Stimulated activated naive CD8-positive, alpha-beta T cell treated with anti-CD3 and anti-CD28 coated beads, Interleukin-15, Interleukin-2, amounts not matched to agents 100 ng/mL and 50 ng/mL, for 24 hours (primary cell): ENCODE measurements around the gene HSD17B13.
"Not testable (repeated sequence)": the region's sequence is repeated elsewhere in the genome, so short reads cannot be mapped to it uniquely, and the experiment has no call there.

Source experiments
- H3K27ac Mint-ChIP-seq: one replicate; pipeline ENCODE4 v1.8.0; 2021; ENCODE audit warnings: mild to moderate bottlenecking, mixed read lengths
- H3K27me3 Mint-ChIP-seq: one replicate; pipeline ENCODE4 v1.8.0; 2021; ENCODE audit warnings: mixed read lengths
- H3K36me3 Mint-ChIP-seq: one replicate; pipeline ENCODE4 v1.8.0; 2021; ENCODE audit warnings: low read depth, mixed read lengths
- H3K4me1 Mint-ChIP-seq: one replicate; pipeline ENCODE4 v1.8.0; 2021; ENCODE audit warnings: low read depth, mixed read lengths
- H3K4me3 Mint-ChIP-seq: one replicate; pipeline ENCODE4 v1.8.0; 2021; ENCODE audit warnings: mild to moderate bottlenecking, mixed read lengths
- H3K9me3 Mint-ChIP-seq: one replicate; pipeline ENCODE4 v1.8.0; 2021; ENCODE audit warnings: mixed read lengths

The HSD17B13 gene

DNA sequence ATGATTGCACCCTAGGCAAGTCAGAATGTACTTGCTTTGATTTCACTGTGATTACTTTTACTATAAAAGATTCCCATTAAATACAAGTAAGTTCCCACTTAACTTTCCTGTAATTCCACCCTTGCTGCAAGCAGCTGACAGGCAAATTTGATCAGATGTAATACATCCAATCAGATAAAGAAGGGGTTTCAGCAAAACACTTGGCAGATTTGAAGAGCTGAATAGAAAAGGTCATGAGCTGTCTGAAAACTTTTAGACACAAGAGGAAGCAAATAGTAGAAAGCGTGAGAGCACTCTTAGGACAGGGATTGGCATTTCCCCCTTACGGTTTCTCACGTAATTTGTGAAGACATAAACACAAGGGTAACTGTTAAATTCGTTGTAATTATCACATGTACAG, 22.8 kb downstream of the HSD17B13 start:
- Mint-ChIP-seq H3K27me3 (peaks cover 3% of the 10 kb centered on the region), H3K27ac (no peak overlapping the region), H3K9me3 (peaks cover 6% of the 10 kb centered on the region), H3K4me3 (no peak overlapping the region), H3K4me1 (no peaks in the 10 kb centered on the region), H3K36me3 (no peaks in the 10 kb centered on the region)

- H3K4me1 Mint-ChIP-seq = no peaks in the 10 kb centered on the region
- peaks cover 3% of the 10 kb centered on the region for H3K27me3 Mint-ChIP-seq
- no peak overlapping the region for H3K4me3 Mint-ChIP-seq
- no peak overlapping the region for H3K27ac Mint-ChIP-seq
- no peaks in the 10 kb centered on the region for H3K36me3 Mint-ChIP-seq
- peaks cover 19% of the 10 kb centered on the region for H3K9me3 Mint-ChIP-seq
Observed at GRCh38 chr4:87298362-87298761, 24.3 kb downstream of the HSD17B13 start.

- not testable (repeated sequence) for H3K27me3 Mint-ChIP-seq, H3K4me3 Mint-ChIP-seq
Observed at GRCh38 chr4:87294911-87295310, 27.8 kb downstream of the HSD17B13 start.

DNA sequence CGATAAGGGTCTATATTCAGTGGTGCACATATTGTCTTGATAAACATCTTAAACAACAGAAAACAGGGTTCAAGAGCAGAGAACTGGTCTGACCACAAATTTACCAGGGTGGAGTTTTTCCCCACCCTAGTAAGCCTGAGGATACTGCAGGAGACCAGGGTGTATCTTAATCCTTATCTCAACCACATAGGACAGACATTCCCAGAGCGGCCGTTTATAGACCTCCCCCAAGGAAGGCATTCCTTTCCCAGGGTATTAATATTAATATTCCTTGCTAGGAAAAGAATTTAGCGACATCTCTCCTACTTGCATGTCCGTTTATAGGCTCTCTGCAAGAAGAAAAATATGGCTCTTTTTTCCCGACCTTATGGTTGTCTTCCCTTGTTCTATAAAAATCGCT, 28.8 kb downstream of the HSD17B13 start:
- H3K4me3 Mint-ChIP-seq, H3K36me3 Mint-ChIP-seq, H3K27me3 Mint-ChIP-seq, H3K4me1 Mint-ChIP-seq, H3K27ac Mint-ChIP-seq: not testable (repeated sequence)
- H3K9me3 Mint-ChIP-seq = peaks cover 20% of the 10 kb centered on the region

More at GRCh38 chr4:87294911-87295310, 27.8 kb downstream of the HSD17B13 start:
- not testable (repeated sequence) for H3K27ac Mint-ChIP-seq, H3K36me3 Mint-ChIP-seq, H3K4me1 Mint-ChIP-seq
- peaks cover 20% of the 10 kb centered on the region for H3K9me3 Mint-ChIP-seq

- Mint-ChIP-seq H3K27ac (no peak overlapping the region), H3K36me3 (peaks cover 4% of the 10 kb centered on the region), H3K4me3 (no peak overlapping the region), H3K4me1 (no peaks in the 10 kb centered on the region), H3K9me3 (peaks cover 32% of the 10 kb centered on the region), H3K27me3 (peaks cover 8% of the 10 kb centered on the region)
Observed at GRCh38 chr4:87286970-87287369, 35.7 kb downstream of the HSD17B13 start.

DNA sequence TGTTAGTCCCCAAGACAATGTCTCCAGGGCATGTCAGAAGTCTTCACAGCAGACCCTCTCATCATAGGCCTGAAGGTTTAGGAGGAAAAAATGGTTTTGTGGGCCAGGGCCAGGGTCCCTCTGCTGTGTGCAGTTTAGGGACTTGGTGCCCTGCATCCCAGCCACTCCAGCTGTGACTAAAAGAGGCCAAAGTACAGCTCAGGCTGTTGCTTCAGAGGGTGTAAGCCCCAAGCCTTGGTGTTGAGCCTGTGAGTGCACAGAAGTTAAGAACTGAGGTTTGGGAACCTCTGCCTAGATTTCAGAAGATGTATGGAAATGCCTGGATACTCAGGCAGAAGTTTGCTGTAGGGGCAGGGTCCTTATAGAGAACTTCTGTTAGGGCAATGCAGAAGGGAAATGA, 38.4 kb downstream of the HSD17B13 start:
- not testable (repeated sequence) for H3K4me1 Mint-ChIP-seq, H3K36me3 Mint-ChIP-seq, H3K27ac Mint-ChIP-seq, H3K4me3 Mint-ChIP-seq, H3K27me3 Mint-ChIP-seq
- peaks cover 32% of the 10 kb centered on the region for H3K9me3 Mint-ChIP-seq

DNA sequence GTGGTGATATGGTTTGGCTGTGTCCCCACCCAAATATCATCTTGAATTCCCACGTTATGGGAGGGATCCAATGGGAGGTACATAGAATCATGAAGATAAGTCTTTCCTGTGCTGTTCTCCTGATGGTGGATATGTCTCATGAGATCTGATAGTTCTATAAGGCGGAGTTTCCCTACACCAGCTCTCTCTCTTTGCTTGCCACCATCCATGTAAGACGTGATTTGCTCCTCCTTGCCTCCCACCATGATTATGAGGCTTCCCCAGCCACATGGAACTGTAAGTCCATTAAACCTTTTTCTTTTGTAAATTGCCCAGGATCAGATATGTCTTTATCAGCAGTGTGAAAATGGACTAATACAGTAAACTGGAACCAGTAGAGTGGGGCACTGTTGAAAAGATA, 39.5 kb downstream of the HSD17B13 start:
- Mint-ChIP-seq H3K4me3 (no peak overlapping the region), H3K27ac (no peak overlapping the region), H3K36me3 (peaks cover 4% of the 10 kb centered on the region), H3K4me1 (no peaks in the 10 kb centered on the region), H3K9me3 (peaks cover 32% of the 10 kb centered on the region), H3K27me3 (peaks cover 8% of the 10 kb centered on the region)

DNA sequence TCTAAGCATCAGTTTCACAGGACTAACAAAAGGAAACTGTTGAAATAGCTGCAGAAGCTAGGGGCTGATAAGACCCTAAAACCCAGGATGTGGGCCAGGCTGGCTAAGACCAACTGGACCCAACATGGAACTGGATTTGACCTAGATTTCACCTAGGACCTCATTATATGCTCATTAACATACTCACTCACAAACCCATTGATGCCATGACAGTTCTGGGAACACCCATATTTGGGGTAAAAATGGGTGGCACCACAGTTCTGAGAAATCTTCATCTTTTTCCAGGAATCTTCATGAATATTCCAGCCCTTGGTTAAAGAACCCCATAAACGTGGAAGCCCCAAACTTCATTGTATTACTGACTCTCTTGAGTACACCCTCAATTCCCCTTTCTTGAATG, 41.1 kb downstream of the HSD17B13 start:
- H3K36me3 Mint-ChIP-seq = no peaks in the 10 kb centered on the region
- no peaks in the 10 kb centered on the region for H3K4me1 Mint-ChIP-seq
- peaks cover 21% of the 10 kb centered on the region for H3K9me3 Mint-ChIP-seq
- no peak overlapping the region for H3K4me3 Mint-ChIP-seq
- H3K27me3 Mint-ChIP-seq = peaks cover 10% of the 10 kb centered on the region
- H3K27ac Mint-ChIP-seq = no peak overlapping the region

- peaks cover 12% of the 10 kb centered on the region for H3K27me3 Mint-ChIP-seq
Observed at GRCh38 chr4:87278335-87278794, 44.3 kb downstream of the HSD17B13 start.

DNA sequence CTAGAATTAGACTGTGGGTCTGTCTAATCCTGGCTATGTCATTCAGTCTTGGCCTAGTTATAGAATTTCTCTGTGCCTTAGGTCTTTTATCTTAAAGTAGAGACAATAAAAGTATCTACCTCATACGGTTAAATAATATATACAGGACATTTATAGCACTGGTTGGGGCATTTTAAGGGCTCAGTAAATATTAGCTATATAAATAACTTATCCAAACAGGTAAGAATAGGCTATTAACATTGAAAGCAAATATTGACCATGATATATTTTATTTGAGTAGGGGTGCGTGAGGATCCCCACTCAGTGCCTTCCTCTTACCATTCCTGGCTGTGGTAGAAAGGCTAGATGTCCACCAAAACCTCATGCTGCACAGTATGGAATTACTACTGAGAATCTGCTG, 47.4 kb downstream of the HSD17B13 start:
- H3K9me3 Mint-ChIP-seq = no peaks in the 10 kb centered on the region
- H3K4me1 Mint-ChIP-seq = no peaks in the 10 kb centered on the region
- no peaks in the 10 kb centered on the region for H3K36me3 Mint-ChIP-seq
- H3K27ac Mint-ChIP-seq = no peak overlapping the region
- H3K4me3 Mint-ChIP-seq = no peak overlapping the region
- H3K27me3 Mint-ChIP-seq = peaks cover 6% of the 10 kb centered on the region

More at GRCh38 chr4:87278335-87278794, 44.3 kb downstream of the HSD17B13 start:
- Mint-ChIP-seq H3K27ac (no peak overlapping the region), H3K4me3 (no peak overlapping the region), H3K36me3 (no peaks in the 10 kb centered on the region), H3K4me1 (no peaks in the 10 kb centered on the region), H3K9me3 (peaks cover 6% of the 10 kb centered on the region)

DNA sequence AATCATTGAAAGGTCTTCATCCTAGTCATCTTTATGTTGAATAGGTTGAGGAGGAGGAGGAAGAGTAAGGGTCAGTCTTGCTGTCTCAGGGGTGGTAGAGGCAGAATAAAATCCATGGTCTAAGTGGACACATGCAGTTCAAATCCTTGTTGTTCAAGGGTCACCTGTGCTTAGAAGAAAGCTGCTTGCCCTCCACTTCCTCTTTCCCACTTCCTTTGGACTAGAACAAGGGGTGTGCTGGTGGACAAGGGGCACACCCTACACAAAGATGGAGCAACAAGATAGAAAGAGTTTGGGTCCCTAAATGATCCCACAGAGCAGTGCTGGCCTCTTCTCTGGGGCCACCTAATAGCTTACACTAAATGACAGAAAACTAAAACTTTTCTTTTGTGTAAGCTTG, 47.9 kb downstream of the HSD17B13 start:
- Mint-ChIP-seq H3K4me1 (no peaks in the 10 kb centered on the region), H3K4me3 (no peak overlapping the region), H3K9me3 (no peaks in the 10 kb centered on the region), H3K27ac (no peak overlapping the region), H3K27me3 (peaks cover 6% of the 10 kb centered on the region), H3K36me3 (no peaks in the 10 kb centered on the region)

- no peaks in the 10 kb centered on the region for H3K36me3 Mint-ChIP-seq
- peaks cover 6% of the 10 kb centered on the region for H3K27me3 Mint-ChIP-seq
- no peak overlapping the region for H3K27ac Mint-ChIP-seq
- no peaks in the 10 kb centered on the region for H3K4me1 Mint-ChIP-seq
- H3K9me3 Mint-ChIP-seq = no peaks in the 10 kb centered on the region
- H3K4me3 Mint-ChIP-seq = no peak overlapping the region
Observed at GRCh38 chr4:87274327-87274726, 48.4 kb downstream of the HSD17B13 start.

DNA sequence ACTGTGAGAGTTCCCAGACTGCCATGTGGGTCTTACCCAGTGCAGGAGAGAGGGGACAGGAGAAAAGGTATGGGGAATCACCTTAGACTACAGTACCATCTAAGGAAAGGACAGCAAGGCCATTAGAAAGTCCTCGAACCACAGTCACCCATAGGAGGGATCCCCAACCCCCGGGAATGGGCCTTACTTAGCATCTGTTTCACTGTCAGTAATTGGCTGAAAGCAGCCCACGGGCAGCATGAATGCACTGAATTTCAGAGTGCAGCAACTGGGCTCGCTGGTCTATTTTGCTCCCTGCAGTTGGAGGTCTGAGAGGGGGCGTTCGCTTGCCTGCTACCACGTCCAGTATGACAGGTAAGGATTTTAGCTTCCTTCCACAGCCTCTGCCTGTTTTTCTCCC, 51.9 kb downstream of the HSD17B13 start:
- H3K9me3 Mint-ChIP-seq = no peaks in the 10 kb centered on the region
- H3K27ac Mint-ChIP-seq = no peak overlapping the region
- no peaks in the 10 kb centered on the region for H3K36me3 Mint-ChIP-seq
- H3K4me1 Mint-ChIP-seq = no peaks in the 10 kb centered on the region
- H3K27me3 Mint-ChIP-seq = peaks cover 10% of the 10 kb centered on the region
- no peak overlapping the region for H3K4me3 Mint-ChIP-seq

DNA sequence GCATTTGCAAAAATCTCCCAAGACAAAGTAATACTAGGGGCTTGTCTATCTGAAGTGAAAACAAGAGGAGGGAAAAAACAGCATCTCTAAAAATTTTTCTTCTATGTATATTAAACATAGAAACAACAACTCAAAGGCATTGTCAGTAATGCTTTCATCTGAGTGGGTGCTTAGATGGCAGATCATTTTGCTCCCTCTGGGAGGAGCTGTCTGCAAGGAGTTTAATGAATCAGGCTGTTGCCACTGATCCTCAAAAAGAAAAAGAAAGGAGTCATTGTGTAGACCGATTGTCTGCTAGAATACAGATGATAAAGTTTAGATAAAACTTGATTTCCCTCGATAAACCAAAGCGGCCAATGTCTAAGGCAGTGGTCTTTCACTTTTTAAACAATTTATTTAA, 52.5 kb downstream of the HSD17B13 start:
- Mint-ChIP-seq H3K27ac (no peak overlapping the region), H3K36me3 (no peaks in the 10 kb centered on the region), H3K27me3 (peaks cover 10% of the 10 kb centered on the region), H3K4me3 (no peak overlapping the region), H3K9me3 (no peaks in the 10 kb centered on the region), H3K4me1 (no peaks in the 10 kb centered on the region)

DNA sequence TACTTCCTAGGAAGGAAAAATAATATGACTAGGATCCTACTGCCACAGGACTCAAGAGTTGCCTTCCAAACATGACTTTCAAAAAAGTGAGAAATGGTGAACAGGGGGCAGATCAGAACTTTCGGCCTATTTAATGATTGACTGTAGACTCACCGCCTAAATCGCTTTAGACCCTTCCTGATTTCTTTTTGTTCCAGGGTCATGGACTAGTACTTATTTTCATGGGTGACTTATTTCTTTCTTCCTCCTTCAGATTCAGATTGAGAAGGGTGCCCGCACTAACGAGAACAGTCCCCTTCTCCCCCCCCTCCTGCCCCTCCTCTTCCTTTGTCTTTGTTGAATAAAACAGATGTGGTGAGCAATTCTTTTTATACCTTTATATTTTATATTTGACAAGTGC, 54.3 kb downstream of the HSD17B13 start:
- H3K4me3 Mint-ChIP-seq = no peak overlapping the region
- no peak overlapping the region for H3K27ac Mint-ChIP-seq
- no peaks in the 10 kb centered on the region for H3K36me3 Mint-ChIP-seq
- peaks cover 14% of the 10 kb centered on the region for H3K27me3 Mint-ChIP-seq
- H3K9me3 Mint-ChIP-seq = no peaks in the 10 kb centered on the region
- H3K4me1 Mint-ChIP-seq = no peaks in the 10 kb centered on the region

- Mint-ChIP-seq H3K36me3 (no peaks in the 10 kb centered on the region), H3K4me3 (no peak overlapping the region), H3K27me3 (peaks cover 14% of the 10 kb centered on the region), H3K9me3 (no peaks in the 10 kb centered on the region), H3K27ac (no peak overlapping the region), H3K4me1 (no peaks in the 10 kb centered on the region)
Observed at GRCh38 chr4:87266986-87267385, 55.7 kb downstream of the HSD17B13 start.
